H9 (cell line): ENCODE measurements around the gene MED8. TPM values are rescaled to one million over a fixed set of nuclear protein-coding genes. Genes with fewer than 3 reads are reported as not detected.

Experiments used
- DNase-seq: peaks from one replicate; pipeline ENCODE4 v3.0.0-alpha.2; 2017
- H2AFZ ChIP-seq: one replicate; pipeline ENCODE4 v1.6.1; 2013; ENCODE audit warnings: mild to moderate bottlenecking, low read length, control low read depth, moderate library complexity
- H2AK5ac ChIP-seq: 2 replicates; pipeline ENCODE4 v1.6.1; 2013; ENCODE audit warnings: low read length, control low read depth, mixed read lengths; ENCODE audit not compliant: insufficient read length
- H2BK120ac ChIP-seq: one replicate; pipeline ENCODE4 v1.6.1; 2013; ENCODE audit warnings: low read depth, mild to moderate bottlenecking, low read length, control low read depth, inconsistent platforms; ENCODE audit not compliant: poor library complexity, severe bottlenecking
- H2BK12ac ChIP-seq: 2 replicates; pipeline ENCODE4 v1.6.1; 2013; ENCODE audit warnings: low read length, control low read depth, mixed read lengths, low read depth; ENCODE audit not compliant: insufficient read length
- H2BK15ac ChIP-seq: 2 replicates; pipeline ENCODE4 v1.6.1; 2013; ENCODE audit warnings: low read depth, low read length, control low read depth
- H2BK20ac ChIP-seq: one replicate; pipeline ENCODE4 v1.6.1; 2013; ENCODE audit warnings: low read depth, mild to moderate bottlenecking, low read length, control low read depth, inconsistent platforms; ENCODE audit not compliant: poor library complexity, severe bottlenecking
- H2BK5ac ChIP-seq: 2 replicates; pipeline ENCODE4 v1.6.1; 2013; ENCODE audit warnings: low read length, control low read depth, mixed read lengths; ENCODE audit not compliant: insufficient read length
- H3K14ac ChIP-seq: 2 replicates; pipeline ENCODE4 v1.6.1; 2013; ENCODE audit warnings: low read length, control low read depth; ENCODE audit not compliant: insufficient read depth
- H3K18ac ChIP-seq: 2 replicates; pipeline ENCODE4 v1.6.1; 2013; ENCODE audit warnings: low read depth, mild to moderate bottlenecking, mixed read lengths, low read length, control low read depth; ENCODE audit not compliant: insufficient read length
- H3K23ac ChIP-seq: 2 replicates; pipeline ENCODE4 v1.6.1; 2013; ENCODE audit warnings: low read length, control low read depth, mixed read lengths, low read depth; ENCODE audit not compliant: insufficient read length
- H3K23me2 ChIP-seq: 2 replicates; pipeline ENCODE4 v1.6.1; 2013; ENCODE audit warnings: low read depth, mild to moderate bottlenecking, mixed read lengths, low read length, control low read depth; ENCODE audit not compliant: insufficient read length, poor library complexity, severe bottlenecking
- H3K27ac ChIP-seq: 2 replicates; pipeline ENCODE4 v1.5.1; 2013; ENCODE audit warnings: low read length, control low read depth, mixed read lengths, low read depth; ENCODE audit not compliant: insufficient read length
- H3K27me3 ChIP-seq: 2 replicates; pipeline ENCODE4 v1.6.1; 2013; ENCODE audit warnings: low read length, control low read depth, inconsistent platforms; ENCODE audit not compliant: insufficient read depth
- H3K4ac ChIP-seq: 2 replicates; pipeline ENCODE4 v1.6.1; 2013; ENCODE audit warnings: low read depth, mild to moderate bottlenecking, control low read depth, inconsistent platforms, low read length, moderate library complexity
- H3K4me1 ChIP-seq: 2 replicates; pipeline ENCODE4 v1.6.1; 2013; ENCODE audit warnings: low read length, control low read depth, inconsistent platforms; ENCODE audit not compliant: insufficient read depth
- H3K4me2 ChIP-seq: 2 replicates; pipeline ENCODE4 v1.6.1; 2013; ENCODE audit warnings: low read length, control low read depth, mixed read lengths; ENCODE audit not compliant: insufficient read length, insufficient read depth
- H3K56ac ChIP-seq: 2 replicates; pipeline ENCODE4 v1.6.1; 2013; ENCODE audit warnings: low read depth, mild to moderate bottlenecking, mixed read lengths, low read length, control low read depth; ENCODE audit not compliant: insufficient read length
- H3K79me1 ChIP-seq: 2 replicates; pipeline ENCODE4 v1.6.1; 2013; ENCODE audit warnings: low read depth, mild to moderate bottlenecking, moderate library complexity, low read length, control low read depth, inconsistent platforms; ENCODE audit not compliant: insufficient read depth, poor library complexity, severe bottlenecking
- H3K79me2 ChIP-seq: 2 replicates; pipeline ENCODE4 v1.6.1; 2013; ENCODE audit warnings: low read length, control low read depth, inconsistent platforms; ENCODE audit not compliant: insufficient read depth
- H3K9ac ChIP-seq: 2 replicates; pipeline ENCODE4 v1.6.1; 2013; ENCODE audit warnings: low read length, control low read depth, mixed read lengths; ENCODE audit not compliant: insufficient read length; ENCODE audit errors: extremely low read depth
- H3K9me3 ChIP-seq: one replicate; pipeline ENCODE4 v1.6.1; 2013; ENCODE audit warnings: low read depth, low read length, inconsistent platforms; ENCODE audit not compliant: control insufficient read depth
- H3T11ph ChIP-seq: one replicate; pipeline ENCODE4 v1.6.1; 2013; ENCODE audit warnings: mild to moderate bottlenecking, low read length, control low read depth, inconsistent platforms
- H4K20me1 ChIP-seq: one replicate; pipeline ENCODE4 v1.6.1; 2013; ENCODE audit not compliant: control insufficient read depth, insufficient read length, insufficient read depth
- H4K5ac ChIP-seq: 2 replicates; pipeline ENCODE4 v1.6.1; 2013; ENCODE audit warnings: low read depth, mild to moderate bottlenecking, mixed read lengths, low read length, control low read depth; ENCODE audit not compliant: insufficient read length
- H4K8ac ChIP-seq: replicated peaks from 2 replicates; pipeline ENCODE4 v1.6.1; 2013; ENCODE audit warnings: low read length, control low read depth, mixed read lengths, low read depth; ENCODE audit not compliant: insufficient read length
- H4K91ac ChIP-seq: 2 replicates; pipeline ENCODE4 v1.6.1; 2013; ENCODE audit warnings: low read depth, mild to moderate bottlenecking, moderate library complexity, mixed read lengths, low read length, control low read depth; ENCODE audit not compliant: insufficient read length
- H3K27ac Mint-ChIP-seq, 3 experiments: 2 replicates in 2 of 3; 3 replicates in 1 of 3; pipeline ENCODE4 v1.8.0; 2020 to 2021; ENCODE audit warnings: mixed read lengths in 3 of 3, mild to moderate bottlenecking in 1 of 3, moderate library complexity in 1 of 3
- H3K27me3 Mint-ChIP-seq: 2 replicates; pipeline ENCODE4 v1.8.0; 2021; ENCODE audit warnings: low read depth, mild to moderate bottlenecking, moderate library complexity, mixed read lengths
- H3K36me3 Mint-ChIP-seq, 3 experiments: 2 replicates in 2 of 3; 3 replicates in 1 of 3; pipeline ENCODE4 v1.8.0; 2020 to 2021; ENCODE audit warnings: low read depth in 3 of 3, mixed read lengths in 3 of 3; ENCODE audit not compliant: insufficient read depth in 1 of 3
- H3K4me1 Mint-ChIP-seq, 2 experiments: 2 replicates each; pipeline ENCODE4 v1.8.0; 2020; ENCODE audit warnings: mixed read lengths in 2 of 2
- H3K4me3 Mint-ChIP-seq, 2 experiments: 2 replicates in 1 of 2; 3 replicates in 1 of 2; pipeline ENCODE4 v1.8.0; 2020 to 2021; ENCODE audit warnings: mild to moderate bottlenecking in 2 of 2, mixed read lengths in 2 of 2, moderate library complexity in 1 of 2
- H3K9me3 Mint-ChIP-seq, 2 experiments: 2 replicates in 1 of 2; 3 replicates in 1 of 2; pipeline ENCODE4 v1.8.0; 2020; ENCODE audit warnings: mild to moderate bottlenecking in 2 of 2, mixed read lengths in 2 of 2, moderate library complexity in 1 of 2
- WGBS: extraction: QIAGEN DNeasy Blood & Tissue Kit; methylation state at CpG from one replicate; pipeline ENCODE4 v1.1.7; 2013; ENCODE audit warnings: missing lambda C conversion rate, low lambda C conversion rate, mixed read lengths; ENCODE audit not compliant: insufficient read length; ENCODE audit errors: extremely low coverage; 5-methylcytosine and 5-hydroxymethylcytosine counted together
- total RNA-seq: library from RNA; stranded (reverse); gene quantifications from 2 replicates; pipeline ENCODE4 v1.2.1, GENCODE V29; 2021
- TF ChIP-seq, protein P1 (sequence below): fragments of 200-600 bp; sonication (generic); conservative IDR thresholded peaks from 3 replicates; pipeline ENCODE4 v1.8.0; 2021; ENCODE audit warnings: antibody characterized with exemption, mild to moderate bottlenecking

Gene MED8
- total RNA-seq, 1 experiment from 2014 or later = 23.0 TPM

DNA sequence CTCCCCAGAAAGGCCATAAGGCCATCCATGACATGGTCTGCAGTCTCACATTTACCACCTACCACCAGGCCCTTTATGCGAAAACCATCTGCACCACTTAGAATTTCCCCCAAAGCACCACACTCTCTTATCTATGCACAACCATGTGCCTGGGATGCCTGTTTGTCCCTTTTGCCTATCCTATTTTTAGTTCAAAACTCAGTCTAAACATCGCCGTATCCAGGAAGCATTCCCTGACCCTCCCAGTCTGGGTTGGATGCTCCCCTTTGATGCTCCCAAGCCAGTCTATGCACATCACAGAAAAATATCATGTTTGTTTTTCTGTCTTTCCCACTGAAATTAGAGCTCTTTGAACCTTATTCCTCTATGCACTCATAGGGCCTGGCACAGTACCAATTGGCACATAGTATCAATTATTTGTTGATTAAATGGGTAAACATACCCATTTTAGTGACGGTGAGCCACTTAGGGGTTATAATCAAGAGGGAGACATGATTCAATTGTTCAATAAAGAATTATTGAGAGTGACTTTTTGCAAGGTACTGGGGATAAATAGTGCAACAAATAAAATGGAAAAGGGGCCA, 45.2 kb downstream of the MED8 start:
- Histone ChIP-seq H2BK120ac (no peak overlapping the region), H3K14ac (no peak overlapping the region), H3K27me3 (peaks cover 4% of the 10 kb centered on the region), H3T11ph (no peak overlapping the region), H3K4ac (no peak overlapping the region), H2BK12ac (no peak overlapping the region), H2BK15ac (no peak overlapping the region), H2AK5ac (no peak overlapping the region), H3K4me1 (no peaks in the 10 kb centered on the region; the same call in 1 of the 2 replicates), H3K27ac (no peak overlapping the region), H4K91ac (no peak overlapping the region), H3K9ac (no peak overlapping the region), H2AFZ (no peak overlapping the region), H3K79me1 (no peaks in the 10 kb centered on the region), H2BK20ac (no peak overlapping the region), H3K56ac (no peak overlapping the region), H3K9me3 (no peaks in the 10 kb centered on the region), H3K18ac (no peak overlapping the region), H3K23ac (no peak overlapping the region), H4K8ac (no peak overlapping the region), H4K20me1 (no peaks in the 10 kb centered on the region), H3K4me2 (no peak overlapping the region), H2BK5ac (no peak overlapping the region), H3K23me2 (peaks cover 6% of the 10 kb centered on the region), H4K5ac (no peak overlapping the region), H3K79me2 (no peaks in the 10 kb centered on the region)
- TF ChIP-seq, protein P1, sequence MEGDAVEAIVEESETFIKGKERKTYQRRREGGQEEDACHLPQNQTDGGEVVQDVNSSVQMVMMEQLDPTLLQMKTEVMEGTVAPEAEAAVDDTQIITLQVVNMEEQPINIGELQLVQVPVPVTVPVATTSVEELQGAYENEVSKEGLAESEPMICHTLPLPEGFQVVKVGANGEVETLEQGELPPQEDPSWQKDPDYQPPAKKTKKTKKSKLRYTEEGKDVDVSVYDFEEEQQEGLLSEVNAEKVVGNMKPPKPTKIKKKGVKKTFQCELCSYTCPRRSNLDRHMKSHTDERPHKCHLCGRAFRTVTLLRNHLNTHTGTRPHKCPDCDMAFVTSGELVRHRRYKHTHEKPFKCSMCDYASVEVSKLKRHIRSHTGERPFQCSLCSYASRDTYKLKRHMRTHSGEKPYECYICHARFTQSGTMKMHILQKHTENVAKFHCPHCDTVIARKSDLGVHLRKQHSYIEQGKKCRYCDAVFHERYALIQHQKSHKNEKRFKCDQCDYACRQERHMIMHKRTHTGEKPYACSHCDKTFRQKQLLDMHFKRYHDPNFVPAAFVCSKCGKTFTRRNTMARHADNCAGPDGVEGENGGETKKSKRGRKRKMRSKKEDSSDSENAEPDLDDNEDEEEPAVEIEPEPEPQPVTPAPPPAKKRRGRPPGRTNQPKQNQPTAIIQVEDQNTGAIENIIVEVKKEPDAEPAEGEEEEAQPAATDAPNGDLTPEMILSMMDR = no peak
- no CpG with 5 or more reads among the region's 4 CpGs for WGBS
- no peak overlapping the region for H3K4me3 Mint-ChIP-seq
- peaks cover 25 to 32% of the 10 kb centered on the region in 2 experiments for H3K4me1 Mint-ChIP-seq
- H3K27ac Mint-ChIP-seq = no peak overlapping the region
- no peak for DNase-seq
- peaks cover 29% of the 10 kb centered on the region for H3K27me3 Mint-ChIP-seq
- H3K9me3 Mint-ChIP-seq = no peaks in the 10 kb centered on the region
- H3K36me3 Mint-ChIP-seq = no peaks in the 10 kb centered on the region
